ENCODE results near the gene FAM98B. TPM values are rescaled to one million over a fixed set of nuclear protein-coding genes. Genes with fewer than 3 reads are reported as not detected.

FAM98B gene
- total RNA-seq (10 to 100 TPM; 23.0 to 33.4 TPM), polyA plus RNA-seq (10 to 100 TPM in 1 of 2 donors, 1 to 10 TPM in 1; 9.6 to 16.8 TPM)
- long read RNA-seq, donor 1, partial matches to known transcripts, result 0 of 3 reads
- long read RNA-seq, donor 1, other reads (novel, unspliced or antisense), result 3 of 3 reads
- long read RNA-seq, donor 2, partial matches to known transcripts, result 1 of 3 reads
- long read RNA-seq, donor 2, other reads (novel, unspliced or antisense), result 0 of 3 reads

DNA sequence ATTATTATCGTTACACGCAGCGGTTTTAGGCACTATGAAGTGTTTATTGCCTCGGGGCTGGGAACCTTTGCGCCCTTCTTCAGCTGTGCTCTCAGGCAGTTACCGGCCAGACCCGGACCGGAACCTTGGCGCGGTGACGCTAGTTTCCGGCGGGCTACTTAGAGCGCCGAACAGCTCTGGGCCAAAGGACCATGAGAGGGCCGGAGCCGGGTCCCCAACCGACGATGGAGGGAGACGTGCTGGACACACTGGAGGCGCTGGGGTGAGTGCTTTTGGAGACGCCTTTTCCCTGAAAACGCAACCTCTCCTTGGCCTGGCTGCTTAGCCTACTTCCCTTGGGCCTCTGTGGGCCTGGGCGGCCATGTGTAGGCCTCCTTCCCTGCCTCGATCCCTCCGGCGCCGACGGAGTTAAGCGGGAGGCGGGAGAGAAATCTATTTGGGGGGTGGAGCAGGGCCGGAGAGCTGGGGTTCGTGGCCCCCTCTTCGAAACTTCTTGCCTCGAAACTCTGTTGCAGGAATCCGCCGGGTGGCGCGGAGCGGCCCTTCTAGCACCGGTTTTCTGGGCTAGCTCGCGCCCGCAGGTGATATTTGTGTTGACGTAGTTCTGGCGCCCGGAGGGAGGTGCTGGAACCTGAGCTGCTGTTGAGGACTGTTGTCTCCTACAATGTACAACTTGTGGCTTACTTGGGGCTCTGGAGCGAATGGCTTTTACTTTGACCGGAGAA is at the start of gene FAM98B:
TSS of gene FAM98B (plus strand) at position 157 of the 725 bp plus-strand sequence. CDS start at position 192, 35 bp downstream.
- H3K9me3 ChIP-seq (ENCODE audit: control insufficient read depth, low read length), result no peaks in the 10 kb centered on the region
- H3K27me3 ChIP-seq (ENCODE audit: control insufficient read depth in 1 of 2, insufficient read depth in 2 of 2, low read length in 1 of 2), result no peaks in the 10 kb centered on the region
- peak within 1 kb of the TSS; percentile 67 to 71 for H3K27ac ChIP-seq (ENCODE audit: low read depth in 1 of 2, low read length in 2 of 2)
- peak within 1 kb of the TSS; percentile 36 to 91 for H3K4me3 ChIP-seq (ENCODE audit: low read length in 2 of 2)
- peak; percentile 98 for ATAC-seq (ENCODE audit: low FRiP score)
- WGBS, 2 donors, result 0 to 1% methylated on average over 49 of the region's 49 CpGs
- H3K4me1 ChIP-seq (ENCODE audit: control insufficient read depth in 1 of 2, insufficient read depth in 2 of 2, low read length in 2 of 2), result no peaks in the 10 kb centered on the region
- DNase-seq, result peak; percentile 91 to 96
- H3K36me3 ChIP-seq (ENCODE audit: control insufficient read depth in 1 of 2, insufficient read depth in 2 of 2, low read length in 1 of 2), result no peaks in the 10 kb centered on the region
- intact Hi-C loops (cut with DNase I), result no loop called here

DNA sequence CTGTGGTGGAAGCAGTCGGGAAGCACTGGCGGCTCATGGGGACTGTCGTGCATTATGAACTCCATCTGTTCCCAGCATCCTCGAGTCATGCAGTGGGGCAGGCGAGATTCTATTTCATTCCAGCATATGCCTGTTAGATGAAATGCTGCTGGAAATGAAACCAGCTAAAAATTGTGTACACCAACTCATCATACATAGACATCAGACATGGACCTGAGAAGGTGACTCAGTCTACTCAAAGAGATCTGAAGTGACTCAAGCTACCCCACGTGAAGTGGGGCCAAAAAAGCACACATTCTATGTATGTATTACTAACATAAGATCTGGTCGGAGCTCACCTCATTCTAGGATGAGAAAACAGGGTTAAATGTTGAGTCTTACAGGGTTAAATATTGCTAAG is 47.5 kb upstream of the FAM98B start:
- no peaks in the 10 kb centered on the region for H3K4me1 ChIP-seq (ENCODE audit: control insufficient read depth in 1 of 2, insufficient read depth in 2 of 2, low read length in 2 of 2)
- intact Hi-C loops (cut with DNase I), result no loop called here
- 61 to 66% methylated on average over 7 of the region's 7 CpGs for WGBS, 2 donors
- no peaks in the 10 kb centered on the region for H3K27me3 ChIP-seq (ENCODE audit: control insufficient read depth in 1 of 2, insufficient read depth in 2 of 2, low read length in 1 of 2)
- H3K36me3 ChIP-seq (ENCODE audit: control insufficient read depth in 1 of 2, insufficient read depth in 2 of 2, low read length in 1 of 2), result no peaks in the 10 kb centered on the region
- no peak overlapping the region for H3K4me3 ChIP-seq (ENCODE audit: low read length in 2 of 2)
- ATAC-seq (ENCODE audit: low FRiP score), result no peak
- no peak for DNase-seq
- no peak overlapping the region for H3K27ac ChIP-seq (ENCODE audit: low read depth in 1 of 2, low read length in 2 of 2)
- no peaks in the 10 kb centered on the region for H3K9me3 ChIP-seq (ENCODE audit: control insufficient read depth, low read length)

DNA sequence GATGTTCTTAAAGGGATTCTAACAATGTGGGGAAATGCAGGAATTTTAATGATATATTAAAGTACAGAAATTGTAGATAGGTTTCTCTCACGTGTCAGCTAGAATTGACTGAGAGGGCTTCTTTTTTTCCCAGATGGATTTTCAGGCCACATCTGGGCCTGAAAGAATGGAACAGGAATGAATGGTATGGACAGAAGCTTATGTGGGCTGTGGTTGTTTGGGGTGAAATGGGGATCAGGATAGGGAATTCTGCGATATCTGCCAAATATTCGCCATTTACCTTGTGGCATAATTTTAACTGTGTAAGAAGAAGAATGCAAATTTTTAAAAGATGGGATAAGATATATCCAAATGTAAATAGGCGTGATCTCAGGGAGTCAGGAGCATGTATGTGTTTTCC is 45.4 kb upstream of the FAM98B start:
- 78 to 87% methylated on average over 4 of the region's 4 CpGs for WGBS, 2 donors
- Histone ChIP-seq H3K4me1 (ENCODE audit: control insufficient read depth in 1 of 2, insufficient read depth in 2 of 2, low read length in 2 of 2) (no peaks in the 10 kb centered on the region), H3K27me3 (ENCODE audit: control insufficient read depth in 1 of 2, insufficient read depth in 2 of 2, low read length in 1 of 2) (no peaks in the 10 kb centered on the region), H3K27ac (ENCODE audit: low read depth in 1 of 2, low read length in 2 of 2) (no peak overlapping the region), H3K4me3 (ENCODE audit: low read length in 2 of 2) (no peak overlapping the region), H3K36me3 (ENCODE audit: control insufficient read depth in 1 of 2, insufficient read depth in 2 of 2, low read length in 1 of 2) (no peaks in the 10 kb centered on the region), H3K9me3 (ENCODE audit: control insufficient read depth, low read length) (no peaks in the 10 kb centered on the region)
- intact Hi-C loops (cut with DNase I), result no loop called here
- DNase-seq (no peak), ATAC-seq (ENCODE audit: low FRiP score) (no peak)

DNA sequence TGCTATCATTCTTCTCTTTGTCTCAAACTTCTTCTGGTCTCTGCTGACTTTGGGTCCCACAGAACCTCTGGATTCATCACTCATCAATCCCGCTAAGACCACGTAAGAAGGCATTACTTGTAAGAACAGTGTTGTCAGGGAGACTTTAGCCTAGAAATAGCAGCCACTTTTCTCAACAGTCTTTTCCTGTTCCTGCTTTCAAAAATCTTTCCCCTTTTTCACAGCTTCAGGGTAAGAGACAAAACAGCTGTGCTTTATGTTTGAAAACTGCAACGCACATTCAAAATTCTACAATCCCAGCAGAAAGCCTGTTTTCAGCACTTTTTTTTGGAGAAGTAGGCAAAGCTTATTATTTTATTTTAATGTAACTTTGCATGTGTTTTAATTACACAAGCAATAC is 42.0 kb upstream of the FAM98B start:
- no peaks in the 10 kb centered on the region for H3K4me1 ChIP-seq (ENCODE audit: control insufficient read depth in 1 of 2, insufficient read depth in 2 of 2, low read length in 2 of 2)
- intact Hi-C loops (cut with DNase I), result loop anchor here in 1 of 2 donors (10.0 kb wide), 1 partner anchor 417 kb away; no protein-coding TSS in a partner anchor

DNA sequence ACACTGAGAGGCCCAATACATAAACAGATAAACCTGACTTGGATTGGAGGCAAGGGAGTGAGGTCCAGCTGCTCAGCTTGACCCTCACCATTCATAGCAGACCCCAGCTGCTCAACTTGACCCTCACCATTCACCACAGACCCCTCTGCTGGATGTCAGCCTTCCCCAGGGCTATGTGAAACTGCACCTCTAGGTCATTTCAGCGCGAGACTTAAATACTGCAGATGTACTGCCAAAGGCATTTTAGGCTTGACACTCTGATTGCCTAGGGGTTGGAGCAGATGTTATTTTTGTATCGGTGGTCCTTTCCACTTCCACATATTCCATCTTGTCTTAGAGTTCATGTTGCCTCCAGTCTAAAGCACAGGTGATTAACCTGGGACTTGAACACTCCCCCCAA is 41.5 kb upstream of the FAM98B start:
- intact Hi-C loops (cut with DNase I), result loop anchor here in 1 of 2 donors (10.0 kb wide), 1 partner anchor 418 kb away; no protein-coding TSS in a partner anchor
- no peaks in the 10 kb centered on the region for H3K27me3 ChIP-seq (ENCODE audit: control insufficient read depth in 1 of 2, insufficient read depth in 2 of 2, low read length in 1 of 2)
- no peaks in the 10 kb centered on the region for H3K36me3 ChIP-seq (ENCODE audit: control insufficient read depth in 1 of 2, insufficient read depth in 2 of 2, low read length in 1 of 2)
- H3K4me1 ChIP-seq (ENCODE audit: control insufficient read depth in 1 of 2, insufficient read depth in 2 of 2, low read length in 2 of 2), result no peaks in the 10 kb centered on the region
- H3K4me3 ChIP-seq (ENCODE audit: low read length in 2 of 2), result no peak overlapping the region
- no peaks in the 10 kb centered on the region for H3K9me3 ChIP-seq (ENCODE audit: control insufficient read depth, low read length)
- no peak overlapping the region for H3K27ac ChIP-seq (ENCODE audit: low read depth in 1 of 2, low read length in 2 of 2)
- ATAC-seq (ENCODE audit: low FRiP score) (no peak), DNase-seq (no peak)
- WGBS, 2 donors, result 43% methylated on average over 3 of the region's 3 CpGs

More for the DNA sequence above, 42.0 kb upstream of the FAM98B start:
- Histone ChIP-seq H3K36me3 (ENCODE audit: control insufficient read depth in 1 of 2, insufficient read depth in 2 of 2, low read length in 1 of 2) (no peaks in the 10 kb centered on the region), H3K27ac (ENCODE audit: low read depth in 1 of 2, low read length in 2 of 2) (no peak overlapping the region), H3K27me3 (ENCODE audit: control insufficient read depth in 1 of 2, insufficient read depth in 2 of 2, low read length in 1 of 2) (no peaks in the 10 kb centered on the region), H3K9me3 (ENCODE audit: control insufficient read depth, low read length) (no peaks in the 10 kb centered on the region), H3K4me3 (ENCODE audit: low read length in 2 of 2) (no peak overlapping the region)
- DNase-seq (no peak), ATAC-seq (ENCODE audit: low FRiP score) (no peak)
- 43 to 46% methylated on average over 3 of the region's 3 CpGs for WGBS, 2 donors

DNA sequence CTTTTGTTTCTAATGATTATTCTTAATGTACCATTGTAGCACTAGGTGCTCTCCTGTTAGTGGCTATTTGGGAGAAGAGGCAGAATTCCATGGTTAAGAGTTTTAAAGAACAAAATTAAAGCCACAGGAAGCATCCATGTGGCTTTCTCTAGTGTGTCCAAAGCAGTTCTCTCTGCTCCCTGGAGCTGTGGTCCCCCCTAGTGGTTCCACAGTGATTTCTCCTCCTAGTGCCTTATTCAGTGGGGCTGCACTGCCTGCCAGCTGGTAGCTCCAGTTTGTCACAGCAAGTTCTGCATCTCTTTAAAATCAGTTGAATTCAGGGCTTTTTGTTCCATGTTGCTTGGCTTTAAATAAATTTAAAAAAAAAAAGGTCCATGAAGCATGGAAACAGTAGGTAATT is 39.6 kb upstream of the FAM98B start:
- Histone ChIP-seq H3K9me3 (ENCODE audit: control insufficient read depth, low read length) (no peaks in the 10 kb centered on the region), H3K27me3 (ENCODE audit: control insufficient read depth in 1 of 2, insufficient read depth in 2 of 2, low read length in 1 of 2) (no peaks in the 10 kb centered on the region), H3K4me1 (ENCODE audit: control insufficient read depth in 1 of 2, insufficient read depth in 2 of 2, low read length in 2 of 2) (no peaks in the 10 kb centered on the region), H3K27ac (ENCODE audit: low read depth in 1 of 2, low read length in 2 of 2) (no peak overlapping the region), H3K36me3 (ENCODE audit: control insufficient read depth in 1 of 2, insufficient read depth in 2 of 2, low read length in 1 of 2) (no peaks in the 10 kb centered on the region), H3K4me3 (ENCODE audit: low read length in 2 of 2) (no peak overlapping the region)
- ATAC-seq (ENCODE audit: low FRiP score), result peak; percentile 89
- intact Hi-C loops (cut with DNase I), result loop anchor here in 1 of 2 donors (10.0 kb wide), 1 partner anchor 420 kb away; no protein-coding TSS in a partner anchor
- peak in 1 of 2 donors; percentile 74 for DNase-seq

DNA sequence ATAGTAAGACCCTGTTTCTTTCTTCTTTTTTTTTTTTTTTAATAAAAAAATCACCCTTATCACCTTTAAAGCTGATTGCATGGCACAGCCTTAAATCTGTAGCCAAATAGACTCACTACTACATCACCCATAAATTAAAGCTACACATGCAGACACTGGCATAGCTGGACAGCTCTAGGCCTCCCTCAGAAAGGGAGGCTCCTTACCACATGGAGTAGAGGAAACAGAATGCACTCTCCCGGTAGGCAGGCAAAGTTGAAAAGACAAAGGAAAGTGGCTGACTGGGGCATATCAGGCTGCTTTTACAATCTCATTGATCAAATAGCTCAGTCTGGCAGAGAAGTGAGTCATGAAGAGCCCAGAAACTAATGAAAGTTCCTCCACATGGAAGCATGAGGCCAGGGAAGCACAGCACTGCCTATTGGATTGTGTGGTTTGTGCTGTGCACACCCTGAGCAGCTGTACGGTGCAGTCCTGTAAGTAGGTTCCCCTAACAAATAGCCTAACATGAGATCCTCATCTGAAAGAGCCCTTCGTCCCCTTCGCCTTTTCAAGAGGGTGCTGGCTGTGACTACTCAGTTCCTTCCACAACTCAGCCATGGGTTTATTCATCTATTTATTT is 32.7 kb upstream of the FAM98B start:
- ATAC-seq (ENCODE audit: low FRiP score), result no peak
- no peak overlapping the region for H3K27ac ChIP-seq (ENCODE audit: low read depth in 1 of 2, low read length in 2 of 2)
- DNase-seq, result no peak
- H3K4me1 ChIP-seq (ENCODE audit: control insufficient read depth in 1 of 2, insufficient read depth in 2 of 2, low read length in 2 of 2), result no peaks in the 10 kb centered on the region
- H3K36me3 ChIP-seq (ENCODE audit: control insufficient read depth in 1 of 2, insufficient read depth in 2 of 2, low read length in 1 of 2), result no peaks in the 10 kb centered on the region
- H3K27me3 ChIP-seq (ENCODE audit: control insufficient read depth in 1 of 2, insufficient read depth in 2 of 2, low read length in 1 of 2), result no peaks in the 10 kb centered on the region
- H3K9me3 ChIP-seq (ENCODE audit: control insufficient read depth, low read length), result peaks cover 1% of the 10 kb centered on the region
- 65 to 78% methylated on average over 4 of the region's 4 CpGs for WGBS, 2 donors
- intact Hi-C loops (cut with DNase I), result no loop called here
- H3K4me3 ChIP-seq (ENCODE audit: low read length in 2 of 2), result no peak overlapping the region

DNA sequence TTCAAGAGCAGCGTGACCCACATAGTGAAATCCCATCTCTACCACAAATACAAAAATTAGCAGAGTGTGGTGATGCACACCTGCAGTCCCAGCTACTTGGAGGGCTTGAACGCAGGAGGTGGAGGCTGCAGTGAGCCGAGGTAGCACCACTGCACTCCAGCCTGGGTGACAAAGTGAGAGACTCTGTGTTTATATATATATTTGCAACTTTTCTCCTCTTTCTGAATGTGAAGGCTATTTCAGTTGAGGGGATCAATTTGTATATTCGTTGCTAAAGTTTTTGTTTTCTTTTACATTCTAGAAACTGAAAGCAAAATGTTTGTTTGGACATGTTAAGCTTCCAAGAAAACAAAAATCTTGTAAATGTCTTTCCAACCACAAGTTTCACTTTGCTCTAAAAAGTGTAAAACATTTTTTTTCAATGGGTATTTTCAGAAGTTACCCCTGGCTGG is 29.8 kb upstream of the FAM98B start:
- H3K27ac ChIP-seq (ENCODE audit: low read depth in 1 of 2, low read length in 2 of 2), result no peak overlapping the region
- ATAC-seq (ENCODE audit: low FRiP score) (no peak), DNase-seq (no peak)
- WGBS, 2 donors, result 85 to 87% methylated on average over 4 of the region's 4 CpGs
- H3K36me3 ChIP-seq (ENCODE audit: control insufficient read depth in 1 of 2, insufficient read depth in 2 of 2, low read length in 1 of 2), result no peaks in the 10 kb centered on the region
- H3K4me3 ChIP-seq (ENCODE audit: low read length in 2 of 2), result no peak overlapping the region
- intact Hi-C loops (cut with DNase I), result no loop called here
- H3K27me3 ChIP-seq (ENCODE audit: control insufficient read depth in 1 of 2, insufficient read depth in 2 of 2, low read length in 1 of 2), result no peaks in the 10 kb centered on the region
- H3K9me3 ChIP-seq (ENCODE audit: control insufficient read depth, low read length), result peaks cover 1% of the 10 kb centered on the region
- no peaks in the 10 kb centered on the region for H3K4me1 ChIP-seq (ENCODE audit: control insufficient read depth in 1 of 2, insufficient read depth in 2 of 2, low read length in 2 of 2)
